GM18502 (cell line): ENCODE results near the gene ZNF286A.
"Not testable (repeated sequence)": the region's sequence is repeated elsewhere in the genome, so short reads cannot be mapped to it uniquely, and the experiment has no call there.

Experiments
- ATAC-seq: cut with Tn5 transposase; IDR thresholded peaks from one replicate; pipeline ENCODE4 v1.9.1; 2021; ENCODE audit warnings: mild to moderate bottlenecking; ENCODE audit not compliant: unreplicated experiment, poor library complexity

The ZNF286A gene

GRCh38 chr17:15749403-15749802, 49.9 kb downstream of the ZNF286A start:
- not testable (repeated sequence) for ATAC-seq

- ATAC-seq = not testable (repeated sequence)
These were observed 69.4 kb downstream of the ZNF286A start for GRCh38 chr17:15768865-15769533.
